Measurements from ENCODE around the gene COL11A2.

- TF ChIP-seq CTCF (IDR thresholded peaks at IDR 0.05; ENCODE audit: poor library complexity, severe bottlenecking) (no peak), POLR2AphosphoS5 (IDR thresholded peaks at IDR 0.05) (no peak), MXI1 (conservative IDR thresholded peaks at IDR 0.05; ENCODE audit: poor library complexity, severe bottlenecking) (no peak), EP300 (conservative IDR thresholded peaks at IDR 0.05; ENCODE audit: poor library complexity, severe bottlenecking) (no peak), REST (IDR thresholded peaks at IDR 0.05; ENCODE audit: borderline replicate concordance) (no peak), SMC3 (conservative IDR thresholded peaks at IDR 0.05; ENCODE audit: poor library complexity) (no peak), RAD21 (conservative IDR thresholded peaks at IDR 0.05) (no peak)
Observed at GRCh38 chr6:33156561-33156960, 35.7 kb downstream of the COL11A2 start.
